SK-N-SH (cell line): ENCODE data around the gene CDCP2. TPM values are rescaled to one million over a fixed set of nuclear protein-coding genes. Genes with fewer than 3 reads are reported as not detected.

Source experiments
- CTCF ChIA-PET: fragments of 300-600, 350-600 bp; formaldehyde crosslinking; extraction: SDS; loops from one replicate; lab custom pipeline; 2021; lab: Yijun Ruan, JAX
- POLR2A ChIA-PET: fragments of 350-600 bp; sonication (Branson Sonifier 250); formaldehyde crosslinking; extraction: SDS; loops from one replicate; lab custom pipeline; 2020; ENCODE audit warnings: antibody characterized with exemption, inconsistent platforms; lab: Yijun Ruan, JAX
- DNase-seq: peaks from one replicate; pipeline ENCODE4 v3.0.0; 2012
- H2AFZ ChIP-seq: fragments of 200-600 bp; sonication (generic); 2 replicates; pipeline ENCODE4 v1.8.1; 2016; ENCODE audit warnings: antibody characterized with exemption, mild to moderate bottlenecking, low read depth
- H3F3A ChIP-seq: fragments of 200-600 bp; sonication (generic); replicated peaks from 2 replicates; pipeline ENCODE3; 2016; ENCODE audit warnings: antibody characterized with exemption, mild to moderate bottlenecking; ENCODE audit not compliant: insufficient read depth
- H3K27ac ChIP-seq, 2 experiments: fragments of 200-500 bp in 1 of 2; fragments of 200-600 bp in 1 of 2; sonication (Bioruptor generic) in 1 of 2; sonication (generic), shearing (Covaris generic) in 1 of 2; 2 replicates each; pipeline versions ENCODE4 v1.5.1 to v1.6.1; 2014 to 2016; ENCODE audit warnings: low read depth in 2 of 2, inconsistent platforms in 1 of 2, low read length in 1 of 2, mild to moderate bottlenecking in 1 of 2, mixed read lengths in 1 of 2
- H3K27me3 ChIP-seq: fragments of 200-600 bp; sonication (generic), shearing (Covaris generic); 2 replicates; pipeline ENCODE4 v1.6.1; 2016; ENCODE audit warnings: mixed run types; ENCODE audit not compliant: insufficient read depth
- H3K36me3 ChIP-seq, 2 experiments: fragments of 200-500 bp in 1 of 2; fragments of 200-600 bp in 1 of 2; sonication (Bioruptor generic) in 1 of 2; sonication (generic) in 1 of 2; replicated peaks in 1 of 2; 2 replicates each; pipeline versions ENCODE3 to v1.5.1; 2014 to 2016; ENCODE audit warnings: low read length in 1 of 2, mild to moderate bottlenecking in 1 of 2; ENCODE audit not compliant: insufficient read depth in 2 of 2, control insufficient read depth in 1 of 2
- H3K4me1 ChIP-seq, 2 experiments: fragments of 200-500 bp in 1 of 2; fragments of 200-600 bp in 1 of 2; sonication (Bioruptor generic) in 1 of 2; sonication (generic), shearing (Covaris generic) in 1 of 2; 2 replicates each; pipeline versions ENCODE4 v1.5.1 to v1.6.1; 2014 to 2016; ENCODE audit warnings: low read depth in 1 of 2, low read length in 1 of 2, mixed run types in 1 of 2; ENCODE audit not compliant: insufficient read depth in 2 of 2, control insufficient read depth in 1 of 2
- H3K4me2 ChIP-seq: fragments of 200-600 bp; sonication (generic), shearing (Covaris generic); 2 replicates; pipeline ENCODE4 v1.6.1; 2017; ENCODE audit warnings: mixed run types
- H3K4me3 ChIP-seq, 2 experiments: fragments of 200-500 bp in 1 of 2; fragments of 200-600 bp in 1 of 2; sonication (Bioruptor generic) in 1 of 2; sonication (generic), shearing (Covaris generic) in 1 of 2; 2 replicates each; pipeline versions ENCODE4 v1.5.1 to v1.8.1; 2014 to 2016; ENCODE audit warnings: low read depth in 2 of 2, inconsistent platforms in 1 of 2, low read length in 1 of 2, mild to moderate bottlenecking in 1 of 2, mixed read lengths in 1 of 2, moderate library complexity in 1 of 2
- H3K79me2 ChIP-seq: fragments of 200-600 bp; sonication (generic); 2 replicates; pipeline ENCODE4 v1.8.1; 2017; ENCODE audit warnings: mild to moderate bottlenecking; ENCODE audit not compliant: insufficient read depth
- H3K9ac ChIP-seq: fragments of 200-600 bp; sonication (generic); 2 replicates; pipeline ENCODE4 v1.6.1; 2017; ENCODE audit warnings: mixed run types
- H3K9me2 ChIP-seq: fragments of 200-600 bp; sonication (generic); 2 replicates; pipeline ENCODE4 v1.6.1; 2017; ENCODE audit warnings: mixed run types
- H3K9me3 ChIP-seq: fragments of 200-600 bp; sonication (generic); 2 replicates; pipeline ENCODE4 v1.6.1; 2017; ENCODE audit warnings: mixed run types, mild to moderate bottlenecking, moderate library complexity
- H4K20me1 ChIP-seq: fragments of 200-600 bp; sonication (generic); 2 replicates; pipeline ENCODE4 v1.6.1; 2017; ENCODE audit warnings: mild to moderate bottlenecking, mixed run types; ENCODE audit not compliant: insufficient read depth
- ELF1 ChIP-seq: IDR thresholded peaks from 2 replicates; pipeline ENCODE4 v1.4.0; 2012
- EP300 ChIP-seq, 2 experiments: IDR thresholded peaks; 2 replicates each; pipeline versions ENCODE4 v1.4.0 to v1.6.1; 2012; ENCODE audit warnings: borderline replicate concordance in 1 of 2, low read depth in 1 of 2, low read length in 1 of 2
- FOXJ3 ChIP-seq: sonication (generic); formaldehyde crosslinking; IDR thresholded peaks from 2 replicates; pipeline ENCODE4 v1.5.1; 2020; ENCODE audit warnings: mild to moderate bottlenecking, missing genetic modification reagents
- FOXM1 ChIP-seq: IDR thresholded peaks from 2 replicates; pipeline ENCODE4 v1.4.0; 2012; ENCODE audit warnings: low read depth, mild to moderate bottlenecking
- GABPA ChIP-seq: IDR thresholded peaks from 2 replicates; pipeline ENCODE4 v1.4.0; 2012; ENCODE audit warnings: low read depth, mild to moderate bottlenecking
- MXI1 ChIP-seq: IDR thresholded peaks from 2 replicates; pipeline ENCODE4 v1.6.1; 2012; ENCODE audit warnings: mild to moderate bottlenecking, low read depth, low read length, improper control_type of control experiment
- NFIC ChIP-seq: IDR thresholded peaks from 2 replicates; pipeline ENCODE4 v1.4.0; 2012; ENCODE audit warnings: borderline replicate concordance
- NRF1 ChIP-seq: IDR thresholded peaks from 2 replicates; pipeline ENCODE4 v1.6.1; 2012; ENCODE audit warnings: low read depth, mild to moderate bottlenecking, low read length
- POLR2AphosphoS5 ChIP-seq: IDR thresholded peaks from 2 replicates; pipeline ENCODE4 v1.6.1; 2012; ENCODE audit warnings: low read depth, low read length
- TCF12 ChIP-seq: IDR thresholded peaks from 2 replicates; pipeline ENCODE4 v1.4.0; 2012
- TEAD4 ChIP-seq: IDR thresholded peaks from 2 replicates; pipeline ENCODE4 v1.4.0; 2012; ENCODE audit warnings: mild to moderate bottlenecking, borderline replicate concordance; ENCODE audit not compliant: insufficient read depth
- WGBS: methylation state at CpG from one replicate; pipeline ENCODE4 v1.1.6; 2017; ENCODE audit warnings: low lambda C conversion rate; 5-methylcytosine and 5-hydroxymethylcytosine counted together
- polyA plus RNA-seq, 3 experiments: library from polyadenylated mRNA; depleted of rRNA; stranded (reverse); fragments of >200 nt; gene quantifications; 2 replicates each; pipeline ENCODE4 v1.2.3, GENCODE V29; 2012
- TF ChIP-seq, protein P1 (sequence below): IDR thresholded peaks from 2 replicates; pipeline ENCODE4 v1.4.0; 2012; ENCODE audit warnings: low read depth, borderline replicate concordance
- TF ChIP-seq, protein P2 (sequence below): IDR thresholded peaks from 2 replicates; pipeline ENCODE4; 2012
- TF ChIP-seq, protein P3 (sequence below): IDR thresholded peaks from 2 replicates; pipeline ENCODE4 v1.6.1; 2012; ENCODE audit warnings: mild to moderate bottlenecking, low read depth, low read length, moderate library complexity
- TF ChIP-seq, protein P4 (sequence below): fragments of 150-350 bp; IDR thresholded peaks from 2 replicates; pipeline ENCODE4 v1.6.1; 2017; ENCODE audit warnings: antibody characterized with exemption, low read length, low read depth, borderline replicate concordance

The CDCP2 gene
- polyA plus RNA-seq, 1 of the 3 experiments (the other 2 are of a cell fraction), result not detected

DNA sequence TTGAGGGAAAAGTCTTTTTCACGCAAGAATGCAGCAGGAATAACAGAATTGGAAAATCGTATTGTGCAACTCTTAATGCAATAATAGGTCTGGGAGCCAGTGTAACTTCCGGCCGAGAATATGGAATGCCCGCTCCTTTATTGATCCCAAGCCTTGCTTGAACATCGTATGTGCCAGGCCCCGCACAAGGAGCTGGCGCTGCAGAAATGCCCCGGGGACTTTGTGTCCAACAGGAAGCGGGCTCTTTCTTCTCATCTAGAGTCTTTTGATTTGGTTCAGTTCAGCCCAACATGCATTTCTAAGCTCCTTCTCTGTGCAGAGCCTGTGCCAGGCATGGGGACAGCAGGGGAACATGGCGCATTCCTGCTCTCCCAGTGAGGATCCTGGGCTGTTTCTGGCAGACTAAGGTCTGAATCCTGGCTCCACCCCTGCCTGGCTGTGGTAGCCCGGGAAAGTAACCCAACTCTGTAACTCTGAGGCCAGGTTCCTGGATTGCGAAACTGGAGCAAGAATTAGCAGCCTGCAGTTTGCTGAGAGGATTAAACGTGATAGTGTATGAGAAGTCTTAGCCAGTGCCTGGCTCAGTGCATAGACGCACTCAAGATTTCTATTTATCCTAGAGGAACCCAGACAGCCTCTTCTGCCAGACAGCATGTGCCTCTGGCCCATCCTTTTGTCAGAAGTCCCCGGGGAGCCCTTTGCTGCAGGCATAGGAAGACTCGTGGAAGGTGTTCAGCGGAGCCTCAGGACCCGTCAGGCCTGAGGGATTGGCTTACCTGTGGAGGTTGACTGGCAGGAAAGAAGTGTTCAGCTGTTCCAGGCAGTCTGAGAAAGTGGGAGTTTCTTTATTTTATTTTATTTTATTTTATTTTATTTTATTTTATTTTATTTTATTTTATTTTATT, 987 bp upstream of the CDCP2 start:
- H2AFZ ChIP-seq, result no peak overlapping the region
- H3K9me2 ChIP-seq, result no peaks in the 10 kb centered on the region
- H3K79me2 ChIP-seq, result no peaks in the 10 kb centered on the region
- H3K4me3 ChIP-seq, result no peak overlapping the region
- H4K20me1 ChIP-seq, result no peaks in the 10 kb centered on the region
- H3K27me3 ChIP-seq, result no peaks in the 10 kb centered on the region
- no peaks in the 10 kb centered on the region for H3K36me3 ChIP-seq
- no peak overlapping the region for H3K9ac ChIP-seq
- H3K9me3 ChIP-seq, result no peaks in the 10 kb centered on the region
- no peak overlapping the region for H3K4me2 ChIP-seq
- POLR2A ChIA-PET, result no interaction called here
- peaks cover 0 to 4% of the 10 kb centered on the region in 2 experiments; a peak in 2 of 4 replicates for H3K4me1 ChIP-seq
- TF ChIP-seq NRF1 (no peak), EP300 (IDR thresholded peaks at IDR 0.05; ENCODE audit: borderline replicate concordance in 1 of 2, low read depth in 1 of 2, low read length in 1 of 2) (no peak), TEAD4 (no peak), FOXM1 (no peak), POLR2AphosphoS5 (no peak), NFIC (no peak), MXI1 (no peak), ELF1 (no peak), TCF12 (no peak), FOXJ3 (CRISPR knock-in tag) (no peak), GABPA (no peak)
- TF ChIP-seq, protein P1, sequence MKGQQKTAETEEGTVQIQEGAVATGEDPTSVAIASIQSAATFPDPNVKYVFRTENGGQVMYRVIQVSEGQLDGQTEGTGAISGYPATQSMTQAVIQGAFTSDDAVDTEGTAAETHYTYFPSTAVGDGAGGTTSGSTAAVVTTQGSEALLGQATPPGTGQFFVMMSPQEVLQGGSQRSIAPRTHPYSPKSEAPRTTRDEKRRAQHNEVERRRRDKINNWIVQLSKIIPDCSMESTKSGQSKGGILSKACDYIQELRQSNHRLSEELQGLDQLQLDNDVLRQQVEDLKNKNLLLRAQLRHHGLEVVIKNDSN, result no peak
- TF ChIP-seq, protein P2, sequence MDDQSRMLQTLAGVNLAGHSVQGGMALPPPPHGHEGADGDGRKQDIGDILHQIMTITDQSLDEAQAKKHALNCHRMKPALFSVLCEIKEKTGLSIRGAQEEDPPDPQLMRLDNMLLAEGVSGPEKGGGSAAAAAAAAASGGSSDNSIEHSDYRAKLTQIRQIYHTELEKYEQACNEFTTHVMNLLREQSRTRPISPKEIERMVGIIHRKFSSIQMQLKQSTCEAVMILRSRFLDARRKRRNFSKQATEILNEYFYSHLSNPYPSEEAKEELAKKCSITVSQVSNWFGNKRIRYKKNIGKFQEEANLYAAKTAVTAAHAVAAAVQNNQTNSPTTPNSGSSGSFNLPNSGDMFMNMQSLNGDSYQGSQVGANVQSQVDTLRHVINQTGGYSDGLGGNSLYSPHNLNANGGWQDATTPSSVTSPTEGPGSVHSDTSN, result no peak
- TF ChIP-seq, protein P3, sequence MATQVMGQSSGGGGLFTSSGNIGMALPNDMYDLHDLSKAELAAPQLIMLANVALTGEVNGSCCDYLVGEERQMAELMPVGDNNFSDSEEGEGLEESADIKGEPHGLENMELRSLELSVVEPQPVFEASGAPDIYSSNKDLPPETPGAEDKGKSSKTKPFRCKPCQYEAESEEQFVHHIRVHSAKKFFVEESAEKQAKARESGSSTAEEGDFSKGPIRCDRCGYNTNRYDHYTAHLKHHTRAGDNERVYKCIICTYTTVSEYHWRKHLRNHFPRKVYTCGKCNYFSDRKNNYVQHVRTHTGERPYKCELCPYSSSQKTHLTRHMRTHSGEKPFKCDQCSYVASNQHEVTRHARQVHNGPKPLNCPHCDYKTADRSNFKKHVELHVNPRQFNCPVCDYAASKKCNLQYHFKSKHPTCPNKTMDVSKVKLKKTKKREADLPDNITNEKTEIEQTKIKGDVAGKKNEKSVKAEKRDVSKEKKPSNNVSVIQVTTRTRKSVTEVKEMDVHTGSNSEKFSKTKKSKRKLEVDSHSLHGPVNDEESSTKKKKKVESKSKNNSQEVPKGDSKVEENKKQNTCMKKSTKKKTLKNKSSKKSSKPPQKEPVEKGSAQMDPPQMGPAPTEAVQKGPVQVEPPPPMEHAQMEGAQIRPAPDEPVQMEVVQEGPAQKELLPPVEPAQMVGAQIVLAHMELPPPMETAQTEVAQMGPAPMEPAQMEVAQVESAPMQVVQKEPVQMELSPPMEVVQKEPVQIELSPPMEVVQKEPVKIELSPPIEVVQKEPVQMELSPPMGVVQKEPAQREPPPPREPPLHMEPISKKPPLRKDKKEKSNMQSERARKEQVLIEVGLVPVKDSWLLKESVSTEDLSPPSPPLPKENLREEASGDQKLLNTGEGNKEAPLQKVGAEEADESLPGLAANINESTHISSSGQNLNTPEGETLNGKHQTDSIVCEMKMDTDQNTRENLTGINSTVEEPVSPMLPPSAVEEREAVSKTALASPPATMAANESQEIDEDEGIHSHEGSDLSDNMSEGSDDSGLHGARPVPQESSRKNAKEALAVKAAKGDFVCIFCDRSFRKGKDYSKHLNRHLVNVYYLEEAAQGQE, result no peak
- TF ChIP-seq, protein P4, sequence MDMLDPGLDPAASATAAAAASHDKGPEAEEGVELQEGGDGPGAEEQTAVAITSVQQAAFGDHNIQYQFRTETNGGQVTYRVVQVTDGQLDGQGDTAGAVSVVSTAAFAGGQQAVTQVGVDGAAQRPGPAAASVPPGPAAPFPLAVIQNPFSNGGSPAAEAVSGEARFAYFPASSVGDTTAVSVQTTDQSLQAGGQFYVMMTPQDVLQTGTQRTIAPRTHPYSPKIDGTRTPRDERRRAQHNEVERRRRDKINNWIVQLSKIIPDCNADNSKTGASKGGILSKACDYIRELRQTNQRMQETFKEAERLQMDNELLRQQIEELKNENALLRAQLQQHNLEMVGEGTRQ, result no peak
- WGBS, result 74% methylated on average over 17 of the region's 19 CpGs
- no peaks in the 10 kb centered on the region for H3F3A ChIP-seq
- no peak overlapping the region for H3K27ac ChIP-seq
- DNase-seq, result no peak
- CTCF ChIA-PET, result interaction anchor here (1.0 to 1.7 kb wide), 3 partner anchors 10 to 33 kb away, joined by 3 to 4 read pairs (median 3); no protein-coding TSS in a partner anchor
